ENCODE results near the gene PSMD2.

DNA sequence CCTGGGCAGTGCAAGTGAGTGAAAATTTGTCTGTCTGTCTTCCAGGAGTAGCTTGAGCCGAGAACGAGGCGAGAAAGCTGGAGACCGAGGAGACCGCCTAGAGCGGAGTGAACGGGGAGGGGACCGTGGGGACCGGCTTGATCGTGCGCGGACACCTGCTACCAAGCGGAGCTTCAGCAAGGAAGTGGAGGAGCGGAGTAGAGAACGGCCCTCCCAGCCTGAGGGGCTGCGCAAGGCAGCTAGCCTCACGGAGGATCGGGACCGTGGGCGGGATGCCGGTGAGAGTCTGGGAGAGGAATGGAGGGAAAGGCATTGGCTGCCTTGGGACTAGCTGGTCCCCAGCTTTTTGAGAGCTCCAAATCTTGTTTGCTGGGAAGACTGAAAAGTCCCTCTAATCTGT lies 28.1 kb downstream of the PSMD2 start:
- TF ChIP-seq, protein P1, sequence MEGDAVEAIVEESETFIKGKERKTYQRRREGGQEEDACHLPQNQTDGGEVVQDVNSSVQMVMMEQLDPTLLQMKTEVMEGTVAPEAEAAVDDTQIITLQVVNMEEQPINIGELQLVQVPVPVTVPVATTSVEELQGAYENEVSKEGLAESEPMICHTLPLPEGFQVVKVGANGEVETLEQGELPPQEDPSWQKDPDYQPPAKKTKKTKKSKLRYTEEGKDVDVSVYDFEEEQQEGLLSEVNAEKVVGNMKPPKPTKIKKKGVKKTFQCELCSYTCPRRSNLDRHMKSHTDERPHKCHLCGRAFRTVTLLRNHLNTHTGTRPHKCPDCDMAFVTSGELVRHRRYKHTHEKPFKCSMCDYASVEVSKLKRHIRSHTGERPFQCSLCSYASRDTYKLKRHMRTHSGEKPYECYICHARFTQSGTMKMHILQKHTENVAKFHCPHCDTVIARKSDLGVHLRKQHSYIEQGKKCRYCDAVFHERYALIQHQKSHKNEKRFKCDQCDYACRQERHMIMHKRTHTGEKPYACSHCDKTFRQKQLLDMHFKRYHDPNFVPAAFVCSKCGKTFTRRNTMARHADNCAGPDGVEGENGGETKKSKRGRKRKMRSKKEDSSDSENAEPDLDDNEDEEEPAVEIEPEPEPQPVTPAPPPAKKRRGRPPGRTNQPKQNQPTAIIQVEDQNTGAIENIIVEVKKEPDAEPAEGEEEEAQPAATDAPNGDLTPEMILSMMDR (IDR thresholded peaks at IDR 0.05) = no peak
- no peak for TF ChIP-seq ZFX (IDR thresholded peaks at IDR 0.05; ENCODE audit: borderline replicate concordance)

Data from 22Rv1 (cell line).